Umbilical cord (tissue), 2 donors: ENCODE data around the gene RFX2. TPM values are rescaled to one million over a fixed set of nuclear protein-coding genes. Genes with fewer than 3 reads are reported as not detected.
"Not testable (repeated sequence)": the region's sequence is repeated elsewhere in the genome, so short reads cannot be mapped to it uniquely, and the experiment has no call there.

Experiments
- DNase-seq: peaks from one replicate; pipeline ENCODE4 v3.0.0-alpha.2; 2015; ENCODE audit warnings: low spot score
- total RNA-seq: library from RNA; depleted of rRNA; stranded (reverse); fragments of >200 nt; gene quantifications from one replicate; pipeline ENCODE4 v1.2.3, GENCODE V29; 2014; ENCODE audit warnings: low replicate concordance; ENCODE audit not compliant: insufficient read depth

RFX2 gene
- total RNA-seq, 1 donor from 2014 or later = 15.4 TPM

DNA sequence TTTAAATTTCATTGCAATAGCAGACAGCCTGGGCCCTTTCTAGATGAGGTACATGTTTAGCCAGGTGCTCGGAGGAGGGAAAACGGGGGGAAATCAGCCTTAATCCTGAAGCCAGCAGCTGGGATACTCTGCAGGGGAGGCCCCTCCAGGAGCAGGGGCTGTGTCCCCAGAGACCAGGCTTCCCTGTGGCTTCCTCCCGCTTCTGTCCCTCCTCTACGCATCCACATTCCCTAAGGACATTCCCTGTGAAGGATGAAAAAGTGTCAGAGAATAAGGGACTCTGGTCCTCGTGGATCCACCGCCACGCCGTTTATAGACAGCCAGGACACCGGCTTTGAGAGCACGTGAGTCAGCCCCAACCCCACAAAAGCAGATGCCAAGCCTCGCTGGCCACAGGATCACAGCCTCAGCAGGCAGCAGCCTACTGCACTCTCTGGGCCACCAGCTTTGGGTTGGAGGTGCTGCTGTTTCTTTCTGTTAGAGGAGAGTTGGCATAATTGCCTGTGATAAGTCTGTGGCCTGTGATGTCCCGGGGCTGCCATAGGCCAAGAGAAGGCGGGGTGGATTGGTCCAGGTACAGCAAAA, 95.7 kb downstream of the RFX2 start:
- no peak for DNase-seq

DNA sequence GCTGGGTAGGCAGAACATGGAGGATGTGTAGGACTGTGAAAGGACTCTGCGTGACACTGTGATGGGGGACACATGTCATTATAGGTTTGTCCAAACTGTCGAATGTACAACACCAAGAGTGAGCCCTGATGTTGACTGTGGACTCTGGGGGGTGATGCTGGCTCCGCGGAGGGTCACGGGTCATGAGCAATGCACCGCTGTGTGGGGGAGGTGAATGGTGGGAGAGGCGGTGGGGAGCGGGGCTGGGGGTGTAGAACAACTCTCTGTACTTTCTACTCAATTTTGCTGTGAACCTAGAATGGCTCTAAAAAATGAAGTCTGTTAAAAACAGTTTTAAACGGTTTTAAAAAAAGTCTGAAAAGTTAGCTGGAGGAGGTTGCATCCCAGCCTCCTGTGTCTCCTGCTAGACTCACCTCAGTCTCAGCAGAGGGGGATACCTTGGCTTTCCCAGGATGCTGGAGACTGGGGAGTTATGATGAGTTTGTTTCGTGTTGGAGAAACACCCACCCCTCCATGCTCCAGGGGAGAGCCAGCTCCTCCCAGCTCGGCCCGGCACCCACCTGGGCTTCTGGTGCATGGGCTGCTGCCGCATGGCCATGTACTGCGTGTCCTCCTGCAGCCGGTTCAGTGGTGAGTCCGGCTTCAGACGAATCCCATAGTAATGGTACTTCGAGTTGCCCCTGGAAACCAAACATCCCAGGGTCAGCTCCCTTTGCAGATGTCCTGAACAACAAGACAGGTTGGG, 97.7 kb downstream of the RFX2 start:
- DNase-seq = no peak

- DNase-seq = no peak
Measured at GRCh38 chr19:6011794-6012193, 98.5 kb downstream of the RFX2 start.

DNA sequence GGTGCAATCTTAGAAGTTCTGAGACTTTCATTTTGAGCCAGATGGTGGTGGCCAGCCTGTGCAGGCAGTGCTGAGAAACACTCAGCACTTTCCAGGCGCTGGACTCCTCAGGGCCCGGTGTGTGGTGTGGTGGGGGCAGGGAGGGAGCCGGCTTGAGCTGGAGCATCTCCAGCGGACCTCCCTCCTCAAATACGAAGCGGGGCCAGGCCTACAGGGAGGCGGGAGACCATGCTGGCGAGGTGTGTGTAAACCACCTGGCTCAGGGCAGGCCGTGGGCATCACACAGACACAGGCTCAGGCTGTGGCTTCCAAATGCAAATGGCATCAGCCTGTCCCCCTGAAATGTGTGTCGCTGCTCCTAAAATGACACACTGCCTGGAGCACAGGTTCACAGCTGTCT, 99.1 kb downstream of the RFX2 start:
- DNase-seq = no peak

DNA sequence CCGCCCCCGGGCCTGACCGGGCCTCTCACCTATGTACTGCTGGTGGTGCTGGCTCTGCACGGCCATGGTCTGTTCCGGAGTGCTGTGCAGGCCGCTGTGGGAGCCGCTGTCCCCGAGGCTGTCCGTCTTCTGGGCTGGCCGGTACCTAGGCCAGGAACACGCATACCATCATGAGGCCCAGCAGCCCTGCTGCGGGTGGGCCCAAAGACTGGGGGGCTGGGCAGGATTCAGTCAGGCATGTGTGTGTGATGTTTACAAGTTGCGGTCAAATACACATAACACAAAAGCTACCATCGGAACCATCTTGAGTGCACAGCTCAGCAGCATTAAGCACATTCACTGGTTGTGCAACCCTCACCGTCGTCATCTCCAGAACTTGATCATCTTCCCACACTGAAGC, 100.2 kb downstream of the RFX2 start:
- no peak for DNase-seq

DNA sequence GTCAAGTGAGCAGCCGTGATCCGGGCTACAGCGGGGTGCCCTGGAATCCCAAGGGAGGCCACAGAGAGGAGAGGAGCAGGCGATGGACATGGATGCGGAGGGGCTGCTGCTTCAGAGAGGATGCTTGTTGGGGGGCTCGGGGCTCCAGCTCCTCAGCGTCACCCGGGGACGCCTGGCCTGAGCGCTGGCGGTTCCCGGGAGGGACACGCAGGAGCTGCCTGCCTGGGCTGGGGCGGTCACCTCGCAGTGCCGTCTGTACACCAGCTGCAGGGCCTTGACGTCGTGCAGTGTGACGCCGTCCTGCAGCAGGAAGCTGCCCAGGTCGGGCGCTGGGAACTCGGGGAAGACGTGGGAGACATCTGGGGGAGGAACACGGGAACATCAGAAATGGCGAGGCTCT, 102.4 kb downstream of the RFX2 start:
- DNase-seq = no peak

DNA sequence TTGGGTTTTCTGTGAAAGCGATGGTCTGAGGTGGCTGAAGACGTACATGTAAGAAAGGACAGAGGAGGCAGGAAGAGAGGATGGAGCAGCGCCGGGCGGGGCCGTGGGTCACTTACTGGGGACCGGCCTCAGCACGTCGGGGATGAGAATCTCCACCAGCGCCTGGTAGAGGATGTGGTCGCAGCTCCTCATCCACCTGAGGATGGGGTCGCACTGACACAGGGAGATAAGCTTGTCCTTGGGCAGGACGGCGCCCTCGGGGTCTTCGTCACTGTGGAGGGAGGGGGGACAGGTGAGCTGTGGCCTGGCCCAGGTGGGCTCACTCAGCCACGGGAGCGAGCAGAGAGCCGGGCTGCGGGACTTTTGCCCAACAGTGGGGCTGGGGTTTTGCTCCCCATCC, 103.4 kb downstream of the RFX2 start:
- no peak for DNase-seq

DNA sequence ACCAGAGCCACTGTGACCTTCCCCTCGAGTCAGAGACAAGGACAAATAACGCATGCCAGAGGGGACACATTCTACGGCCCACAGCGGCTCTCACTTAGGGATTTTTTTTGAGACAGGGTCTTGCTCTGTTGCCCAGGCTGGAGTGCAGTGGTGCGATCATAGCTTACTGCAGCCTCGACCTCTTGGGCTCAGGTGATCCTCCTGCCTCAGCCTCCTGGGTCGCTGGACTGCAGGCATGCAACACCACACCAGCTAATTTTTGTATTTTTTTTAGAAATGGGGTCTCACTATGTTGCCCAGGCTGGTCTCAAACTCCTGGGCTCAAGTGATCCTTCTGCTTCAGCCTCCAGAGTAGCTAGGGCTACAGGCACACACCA, 104.2 kb downstream of the RFX2 start:
- not testable (repeated sequence) for DNase-seq

DNA sequence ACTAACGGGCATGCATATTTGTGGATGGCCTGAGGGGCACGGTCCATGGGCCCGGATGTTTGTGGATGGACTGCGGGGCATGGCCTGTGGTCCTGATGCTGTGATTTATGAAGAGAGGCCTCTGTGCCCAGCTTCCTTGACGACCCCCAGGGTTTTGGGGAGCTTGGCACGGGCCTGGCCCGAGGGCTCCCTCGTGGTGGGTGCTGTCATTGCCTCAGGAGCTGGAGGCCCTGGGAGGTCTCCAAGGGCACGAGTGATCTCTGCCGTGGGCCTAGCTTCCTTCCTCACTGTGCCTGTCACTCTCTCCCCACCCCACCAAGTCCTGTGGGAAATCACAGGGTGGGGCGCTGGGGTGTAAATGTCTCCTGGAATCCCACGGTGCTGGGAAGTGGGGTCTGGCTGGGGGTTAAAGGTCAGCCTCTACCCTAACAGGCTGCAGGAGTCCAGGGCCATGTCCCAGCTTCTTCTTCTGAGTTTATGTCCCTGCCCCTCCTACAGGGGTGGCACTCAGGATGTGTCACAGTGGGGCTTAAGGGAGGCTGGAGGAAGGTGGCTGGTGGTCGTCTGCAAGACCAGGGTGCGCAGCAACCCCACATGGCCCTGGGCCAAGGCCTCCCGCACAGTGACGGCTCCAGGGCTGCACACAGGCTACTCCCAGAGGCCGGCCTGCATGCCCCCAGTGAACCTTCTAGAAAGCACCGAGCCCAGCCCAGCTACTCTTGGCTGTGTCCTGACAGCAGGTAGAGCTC, 104.8 kb downstream of the RFX2 start:
- DNase-seq = no peak

DNA sequence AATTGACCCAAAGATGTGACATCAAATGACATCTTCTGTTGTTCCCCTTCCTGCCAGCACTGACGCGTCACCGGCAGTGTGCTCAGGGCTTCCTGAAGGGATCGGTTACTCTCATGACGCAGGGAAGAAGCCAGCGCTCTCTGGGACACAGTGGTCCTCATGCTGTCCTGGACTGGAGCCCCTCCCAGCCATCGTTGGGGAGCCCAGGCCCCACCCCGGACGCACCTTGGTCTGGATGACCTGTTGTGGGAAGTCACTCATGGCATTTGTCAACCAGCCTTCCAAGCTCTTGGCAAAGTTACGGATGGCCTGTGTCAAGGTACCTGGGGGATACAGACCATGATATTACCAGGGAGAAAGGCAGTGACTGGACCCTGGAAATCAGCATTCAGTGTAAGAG, 106.3 kb downstream of the RFX2 start:
- no peak for DNase-seq

- no peak for DNase-seq
Measured at GRCh38 chr19:6002591-6002990, 107.7 kb downstream of the RFX2 start.

DNA sequence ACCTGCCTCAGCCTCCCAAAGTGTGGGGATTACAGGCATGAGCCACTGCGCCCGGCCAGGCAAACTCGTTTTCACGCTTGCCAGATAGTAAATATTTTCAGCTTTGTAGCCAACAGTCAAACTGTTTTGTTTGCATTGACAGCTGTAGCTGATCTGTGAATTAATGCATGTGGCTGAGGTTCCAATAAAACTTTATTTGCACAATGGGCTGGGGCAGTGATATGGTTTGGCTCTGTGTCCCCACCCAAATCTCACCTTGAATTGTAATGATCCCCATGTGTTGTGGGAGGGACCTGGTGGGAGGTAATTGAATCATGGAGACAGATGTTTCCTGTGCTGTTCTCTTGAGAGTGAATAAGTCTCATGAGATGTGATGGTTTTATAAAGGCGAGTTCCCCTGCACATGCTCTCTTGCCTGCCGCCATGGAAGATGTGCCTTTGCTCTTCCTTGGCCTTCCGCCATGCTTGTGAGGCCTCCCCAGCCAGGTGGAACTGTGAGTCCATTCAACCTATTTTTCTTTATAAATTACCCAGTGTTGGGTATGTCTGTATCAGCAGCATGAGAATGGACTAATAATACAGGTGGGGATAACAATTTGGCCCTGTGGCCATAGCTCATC, 110.0 kb downstream of the RFX2 start:
- DNase-seq = no peak

- no peak for DNase-seq
Measured at GRCh38 chr19:5999693-6000092, 110.6 kb downstream of the RFX2 start.

GRCh38 chr19:5997371-5997770, 112.9 kb downstream of the RFX2 start:
- DNase-seq = no peak

DNA sequence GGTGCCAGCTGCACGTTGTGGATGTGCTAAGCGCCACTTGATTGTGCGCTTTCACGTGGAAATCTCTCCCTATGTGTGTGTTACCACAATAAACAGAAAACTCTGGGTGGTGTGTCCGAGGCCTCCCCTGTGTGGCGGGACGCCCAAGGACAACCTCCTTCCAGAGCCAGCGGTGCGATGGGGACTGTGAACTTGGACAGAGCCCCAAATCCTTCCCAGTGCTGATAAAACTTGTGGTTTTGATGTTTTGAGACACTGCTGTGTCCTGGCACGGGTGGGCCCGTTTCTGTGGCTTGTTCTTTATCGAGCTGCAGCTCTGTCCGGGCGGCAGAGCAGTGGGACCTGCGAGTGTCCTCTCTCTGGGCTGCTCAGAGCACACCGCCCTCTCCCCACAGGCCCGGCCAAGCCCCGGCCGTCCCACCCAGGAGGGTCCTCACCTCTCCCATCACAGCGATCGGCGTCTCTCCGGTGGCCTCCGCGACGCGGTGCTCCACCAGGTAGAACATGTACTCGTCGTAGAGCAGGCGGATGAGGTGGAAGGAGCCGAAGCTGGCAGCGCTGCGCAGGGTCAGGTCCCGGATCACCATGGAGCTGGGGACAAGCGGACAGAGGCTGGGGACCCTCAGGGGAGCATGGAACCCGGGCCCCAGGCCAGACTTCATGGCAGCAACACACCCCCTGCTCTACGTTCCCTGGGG, 113.5 kb downstream of the RFX2 start:
- no peak for DNase-seq

- DNase-seq = no peak
Measured at GRCh38 chr19:5996102-5996501, 114.2 kb downstream of the RFX2 start.

- DNase-seq = no peak
Measured at GRCh38 chr19:5995606-5996005, 114.7 kb downstream of the RFX2 start.

DNA sequence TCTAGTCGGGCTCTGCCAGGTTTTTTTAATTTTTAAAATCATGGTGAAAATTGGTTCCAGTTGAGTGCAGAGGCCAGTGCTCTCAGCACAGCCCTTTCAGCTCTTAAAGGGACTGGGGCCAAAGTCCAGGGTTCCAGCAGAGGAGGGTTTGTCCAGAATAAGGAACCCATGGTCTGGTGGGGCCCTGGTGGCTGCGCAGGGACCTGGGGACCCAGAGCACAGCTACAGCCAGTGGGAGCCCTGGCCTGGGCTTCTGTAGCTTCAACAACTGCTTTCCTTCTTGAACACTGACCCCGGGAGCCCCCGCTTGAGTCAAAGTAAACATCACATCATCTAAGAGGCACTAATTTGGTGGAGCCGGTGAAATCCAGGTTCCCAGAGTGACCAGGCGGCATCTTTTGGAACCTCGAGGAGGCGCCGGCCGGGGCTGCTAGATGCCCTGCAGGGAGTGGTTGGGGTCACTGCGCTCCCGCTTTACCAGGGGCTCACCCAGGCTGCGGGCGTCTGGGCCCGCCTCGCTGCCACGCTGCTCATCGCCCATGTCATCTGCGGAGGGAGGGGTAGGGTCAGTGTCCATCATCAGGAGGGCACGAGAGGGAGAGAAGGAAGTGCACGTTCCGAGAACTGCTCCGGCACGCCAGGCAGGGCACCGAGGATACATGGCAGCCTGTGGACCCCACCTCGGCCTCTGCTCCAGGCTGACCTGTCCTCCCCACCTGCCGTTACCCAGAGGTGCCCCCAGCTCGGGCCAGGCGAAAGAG, 115.7 kb downstream of the RFX2 start:
- DNase-seq = no peak

GRCh38 chr19:5993648-5994358, 116.5 kb downstream of the RFX2 start:
- no peak for DNase-seq

- no peak for DNase-seq
Measured at GRCh38 chr19:5993201-5993600, 117.1 kb downstream of the RFX2 start.

DNA sequence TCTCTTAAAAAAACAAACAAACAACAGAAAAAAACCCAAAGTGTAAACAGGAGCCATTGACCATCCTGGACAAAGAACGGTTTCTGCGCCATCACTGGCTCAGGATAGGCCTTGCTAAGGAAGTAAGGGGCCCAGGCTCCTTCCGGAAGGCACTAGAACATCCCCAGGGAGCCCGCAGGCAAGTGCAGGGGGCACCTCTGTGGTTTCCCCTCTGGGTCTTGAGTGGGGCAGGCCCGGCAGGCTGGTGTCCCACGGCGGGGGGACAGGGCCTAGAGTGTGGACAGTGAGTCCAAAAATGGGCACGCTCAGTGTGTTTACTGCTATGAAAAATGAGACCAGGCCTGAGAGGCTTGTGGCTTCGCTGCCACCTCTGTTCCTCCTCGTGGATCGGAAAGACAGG, 117.5 kb downstream of the RFX2 start:
- DNase-seq = no peak
